ENCODE results near the gene EED.

The EED gene

GRCh38 chr11:86232556-86232955 is 12.0 kb upstream of the EED start:
- DNase-seq: no peak

GRCh38 chr11:86234831-86235461 is 9.6 kb upstream of the EED start:
- no peak for TF ChIP-seq CTCF (IDR thresholded peaks at IDR 0.05; ENCODE audit: low read depth, low read length)
- H3K4me1 ChIP-seq: no peaks in the 10 kb centered on the region
- no peak for DNase-seq
- H3K36me3 ChIP-seq: no peaks in the 10 kb centered on the region
- no peaks in the 10 kb centered on the region for H3K9me3 ChIP-seq
- H3K4me3 ChIP-seq (ENCODE audit: low read depth, low read length): no peak overlapping the region
- H3K27me3 ChIP-seq: peaks cover 21% of the 10 kb centered on the region

More at GRCh38 chr11:86232556-86232955, 12.0 kb upstream of the EED start:
- TF ChIP-seq CTCF (IDR thresholded peaks at IDR 0.05; ENCODE audit: low read depth, low read length): no peak
- peaks cover 19% of the 10 kb centered on the region for H3K27me3 ChIP-seq
- H3K4me3 ChIP-seq (ENCODE audit: low read depth, low read length): no peak overlapping the region
- no peaks in the 10 kb centered on the region for H3K36me3 ChIP-seq
- no peaks in the 10 kb centered on the region for H3K9me3 ChIP-seq
- H3K4me1 ChIP-seq: no peaks in the 10 kb centered on the region

GRCh38 chr11:86237267-86237804 is 7.2 kb upstream of the EED start:
- Histone ChIP-seq H3K4me3 (ENCODE audit: low read depth, low read length) (no peak overlapping the region), H3K27me3 (peaks cover 43% of the 10 kb centered on the region), H3K9me3 (no peaks in the 10 kb centered on the region), H3K36me3 (no peaks in the 10 kb centered on the region), H3K4me1 (no peaks in the 10 kb centered on the region)
- TF ChIP-seq CTCF (IDR thresholded peaks at IDR 0.05; ENCODE audit: low read depth, low read length): no peak
- no peak for DNase-seq

GRCh38 chr11:86240164-86240563 is 4.4 kb upstream of the EED start:
- Histone ChIP-seq H3K36me3 (no peaks in the 10 kb centered on the region), H3K27me3 (peaks cover 38% of the 10 kb centered on the region), H3K4me3 (ENCODE audit: low read depth, low read length) (no peak overlapping the region), H3K9me3 (no peaks in the 10 kb centered on the region), H3K4me1 (no peaks in the 10 kb centered on the region)
- DNase-seq: no peak
- TF ChIP-seq CTCF (IDR thresholded peaks at IDR 0.05; ENCODE audit: low read depth, low read length): no peak

- no peaks in the 10 kb centered on the region for H3K9me3 ChIP-seq
- no peak for TF ChIP-seq CTCF (IDR thresholded peaks at IDR 0.05; ENCODE audit: low read depth, low read length)
- H3K27me3 ChIP-seq: peaks cover 28% of the 10 kb centered on the region
- no peak for DNase-seq
- H3K4me3 ChIP-seq (ENCODE audit: low read depth, low read length): no peak overlapping the region
- H3K36me3 ChIP-seq: no peaks in the 10 kb centered on the region
- no peaks in the 10 kb centered on the region for H3K4me1 ChIP-seq
Measured at GRCh38 chr11:86241956-86242535, 2.5 kb upstream of the EED start.

GRCh38 chr11:86243396-86243795 is 1.2 kb upstream of the EED start:
- no peak overlapping the region for H3K4me3 ChIP-seq (ENCODE audit: low read depth, low read length)
- H3K27me3 ChIP-seq: peaks cover 28% of the 10 kb centered on the region
- H3K9me3 ChIP-seq: no peaks in the 10 kb centered on the region
- no peak for TF ChIP-seq CTCF (IDR thresholded peaks at IDR 0.05; ENCODE audit: low read depth, low read length)
- no peak for DNase-seq
- H3K4me1 ChIP-seq: no peaks in the 10 kb centered on the region
- no peaks in the 10 kb centered on the region for H3K36me3 ChIP-seq

Measured in BE2C (cell line).